Lung (tissue), 12 donors: Measurements from ENCODE around the gene E2F2. TPM values are rescaled to one million over a fixed set of nuclear protein-coding genes. Genes with fewer than 3 reads are reported as not detected.
A peak's percentile ranks its signal among the peaks of the same experiment; 100 is the strongest.

Experiments used
- ATAC-seq: fragments of 200-7000 bp; cut with Tn5 transposase; one replicate; pipeline ENCODE4 v1.9.1; 2020; ENCODE audit warnings: moderate number of reproducible peaks; ENCODE audit not compliant: insufficient read depth, low FRiP score
- DNase-seq, 3 donors: peaks; one replicate each; pipeline ENCODE4 v3.0.0-alpha.2; 2013 to 2017
- H3K27ac ChIP-seq, 2 donors: one replicate each; pipeline ENCODE4 v1.5.1; 2013; ENCODE audit warnings: mild to moderate bottlenecking in 2 of 2, moderate library complexity in 2 of 2, control low read depth in 1 of 2, inconsistent platforms in 1 of 2, low read depth in 1 of 2, low read length in 1 of 2
- H3K27me3 ChIP-seq, 3 donors: one replicate each; pipeline ENCODE4 v1.5.1; 2013; ENCODE audit warnings: low read length in 2 of 3; ENCODE audit not compliant: control insufficient read depth in 3 of 3, insufficient read depth in 3 of 3
- H3K36me3 ChIP-seq, 4 donors: one replicate each; pipeline ENCODE4 v1.5.1; 2013; ENCODE audit warnings: low read length in 4 of 4, mild to moderate bottlenecking in 1 of 4, moderate library complexity in 1 of 4; ENCODE audit not compliant: control insufficient read depth in 4 of 4, insufficient read depth in 4 of 4
- H3K4me1 ChIP-seq, 5 donors: one replicate each; pipeline ENCODE4 v1.5.1; 2013; ENCODE audit warnings: low read length in 5 of 5, mild to moderate bottlenecking in 2 of 5, moderate library complexity in 1 of 5; ENCODE audit not compliant: control insufficient read depth in 5 of 5, insufficient read depth in 5 of 5
- H3K4me3 ChIP-seq: one replicate; pipeline ENCODE4 v1.5.1; 2013; ENCODE audit warnings: mild to moderate bottlenecking, control low read depth, moderate library complexity
- H3K9ac ChIP-seq, 2 donors: one replicate each; pipeline ENCODE4 v1.5.1; 2013; ENCODE audit warnings: low read length in 2 of 2, control low read depth in 1 of 2; ENCODE audit not compliant: insufficient read depth in 1 of 2
- H3K9me3 ChIP-seq, 4 donors: one replicate each; pipeline ENCODE4 v1.5.1; 2013; ENCODE audit warnings: low read length in 3 of 4, mild to moderate bottlenecking in 1 of 4, moderate library complexity in 1 of 4; ENCODE audit not compliant: control insufficient read depth in 4 of 4, insufficient read depth in 3 of 4
- CTCF ChIP-seq: IDR thresholded peaks from 2 replicates; pipeline ENCODE4 v1.5.1; 2012; ENCODE audit warnings: mild to moderate bottlenecking; ENCODE audit errors: control extremely low read depth, extremely low read depth
- WGBS, 2 donors: extraction: QIAGEN DNeasy Blood & Tissue Kit; methylation state at CpG; one replicate each; pipeline ENCODE4 v1.1.7; 2013; 5-methylcytosine and 5-hydroxymethylcytosine counted together
- polyA plus RNA-seq, 2 donors: library from polyadenylated mRNA; stranded (reverse); fragments of 200-250 nt; gene quantifications; one replicate each; pipeline ENCODE4 v1.2.1, GENCODE V29; 2013
- total RNA-seq, 2 donors: library from RNA; depleted of rRNA in 1 of 2; stranded (reverse); fragments of >200 nt in 1 of 2; gene quantifications; one replicate each; pipeline ENCODE4 v1.2.1, GENCODE V29; 2014 to 2021
- donor health status: control.
- donor health status: control.
- donor health status: Bipolar disorder and iron deficiency.
- donor health status: healthy.
- donor health status: DM: yes; HTN: yes; CAD: no.

Gene E2F2
- total and polyA plus RNA-seq, 4 donors = 0.83 to 4.9 (median 1.5) TPM

- Histone ChIP-seq H3K4me1 (peaks cover 2 to 29% (median 6%) of the 10 kb centered on the region in 5 donors), H3K27ac (peak within 1 kb of the TSS; percentile 74 to 85), H3K36me3 (no peaks in the 10 kb centered on the region), H3K9me3 (no peaks in the 10 kb centered on the region), H3K4me3 (peak within 1 kb of the TSS; percentile 62), H3K9ac (peak within 1 kb of the TSS; percentile 37 to 68), H3K27me3 (no peaks in the 10 kb centered on the region)
- WGBS, 2 donors = 1% methylated on average over 61 to 83 of the region's 84 CpGs
- TF ChIP-seq CTCF = no peak
- DNase-seq = peak; percentile 60 to 68 (median 64)
- peak; percentile 0 for ATAC-seq
Observed at GRCh38 chr1:23483321-23484252, 47.4 kb downstream of the E2F2 start, which contains the start of gene ASAP3. ASAP3 (minus strand) TSS chr1:23484179; CDS start chr1:23484133, 46 bp downstream.

- H3K27ac ChIP-seq = no peak overlapping the region
- H3K4me1 ChIP-seq = peaks cover 4 to 29% (median 8%) of the 10 kb centered on the region in 5 donors
- ATAC-seq = no peak
- H3K9me3 ChIP-seq = no peaks in the 10 kb centered on the region
- no peak overlapping the region for H3K9ac ChIP-seq
- no peak for DNase-seq
- H3K4me3 ChIP-seq = no peak overlapping the region
- peaks cover 0 to 3% (median 0%) of the 10 kb centered on the region in 4 donors for H3K36me3 ChIP-seq
- TF ChIP-seq CTCF = no peak
- WGBS, 2 donors = 95% methylated on average over 6 of the region's 6 CpGs
- no peaks in the 10 kb centered on the region for H3K27me3 ChIP-seq
Observed at GRCh38 chr1:23481904-23482303, 49.1 kb downstream of the E2F2 start.

- Histone ChIP-seq H3K27me3 (no peaks in the 10 kb centered on the region), H3K4me3 (no peak overlapping the region), H3K9ac (no peak overlapping the region), H3K27ac (no peak overlapping the region), H3K9me3 (no peaks in the 10 kb centered on the region), H3K4me1 (peaks cover 4 to 29% (median 8%) of the 10 kb centered on the region in 5 donors), H3K36me3 (peaks cover 0 to 3% (median 0%) of the 10 kb centered on the region in 4 donors)
- no peak for TF ChIP-seq CTCF
- ATAC-seq (no peak), DNase-seq (no peak)
- 83 to 88% methylated on average over 7 of the region's 7 CpGs for WGBS, 2 donors
Observed at GRCh38 chr1:23481026-23481597, 49.9 kb downstream of the E2F2 start.
